Measurements from ENCODE around the gene GRM7.

DNA sequence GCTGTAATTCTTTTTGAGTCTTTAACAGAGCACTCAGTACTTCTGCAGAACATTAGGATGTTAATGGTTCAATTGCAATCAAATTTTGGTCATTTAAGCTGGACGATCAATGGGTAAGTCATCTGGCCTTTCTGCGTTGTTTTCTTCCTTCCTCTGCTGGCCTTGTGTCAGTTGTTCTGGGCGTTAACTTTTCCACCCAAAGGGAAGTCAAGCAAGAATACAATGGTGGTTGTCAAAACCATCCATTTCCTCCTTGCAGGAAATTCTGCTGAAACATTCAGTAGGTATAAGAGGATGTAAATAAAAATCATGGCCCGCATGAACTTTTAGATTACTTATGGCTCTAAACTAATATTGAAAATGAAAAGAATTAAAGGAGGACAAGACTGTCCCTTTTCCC, 584.0 kb downstream of the GRM7 start:
- TF ChIP-seq, protein P1, sequence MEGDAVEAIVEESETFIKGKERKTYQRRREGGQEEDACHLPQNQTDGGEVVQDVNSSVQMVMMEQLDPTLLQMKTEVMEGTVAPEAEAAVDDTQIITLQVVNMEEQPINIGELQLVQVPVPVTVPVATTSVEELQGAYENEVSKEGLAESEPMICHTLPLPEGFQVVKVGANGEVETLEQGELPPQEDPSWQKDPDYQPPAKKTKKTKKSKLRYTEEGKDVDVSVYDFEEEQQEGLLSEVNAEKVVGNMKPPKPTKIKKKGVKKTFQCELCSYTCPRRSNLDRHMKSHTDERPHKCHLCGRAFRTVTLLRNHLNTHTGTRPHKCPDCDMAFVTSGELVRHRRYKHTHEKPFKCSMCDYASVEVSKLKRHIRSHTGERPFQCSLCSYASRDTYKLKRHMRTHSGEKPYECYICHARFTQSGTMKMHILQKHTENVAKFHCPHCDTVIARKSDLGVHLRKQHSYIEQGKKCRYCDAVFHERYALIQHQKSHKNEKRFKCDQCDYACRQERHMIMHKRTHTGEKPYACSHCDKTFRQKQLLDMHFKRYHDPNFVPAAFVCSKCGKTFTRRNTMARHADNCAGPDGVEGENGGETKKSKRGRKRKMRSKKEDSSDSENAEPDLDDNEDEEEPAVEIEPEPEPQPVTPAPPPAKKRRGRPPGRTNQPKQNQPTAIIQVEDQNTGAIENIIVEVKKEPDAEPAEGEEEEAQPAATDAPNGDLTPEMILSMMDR (conservative IDR thresholded peaks at IDR 0.05; ENCODE audit: low read length), result no peak
- no peak for TF ChIP-seq EZH2phosphoT487 (IDR thresholded peaks at IDR 0.05; ENCODE audit: borderline replicate concordance, low read depth, low read length)
